Karpas-422 (cell line): ENCODE measurements around the gene MTMR12. TPM values are rescaled to one million over a fixed set of nuclear protein-coding genes. Genes with fewer than 3 reads are reported as not detected.
"Not testable (repeated sequence)": the region's sequence is repeated elsewhere in the genome, so short reads cannot be mapped to it uniquely, and the experiment has no call there.

Experiments
- DNase-seq: peaks from one replicate; pipeline ENCODE4 v3.0.0-alpha.2; 2015
- H2AFZ ChIP-seq: fragments of 200-600 bp; sonication (generic); 2 replicates; pipeline ENCODE4 v1.6.1; 2014; ENCODE audit warnings: antibody characterized with exemption, low read length, mixed read lengths
- H3K27ac ChIP-seq: fragments of 200-600 bp; sonication (generic); 2 replicates; pipeline ENCODE4 v1.5.1; 2014; ENCODE audit warnings: mild to moderate bottlenecking, low read length, moderate library complexity
- H3K27me3 ChIP-seq: fragments of 200-600 bp; sonication (generic); 2 replicates; pipeline ENCODE4 v1.6.1; 2014; ENCODE audit warnings: low read length, mixed read lengths
- H3K36me3 ChIP-seq: fragments of 200-600 bp; sonication (generic); 2 replicates; pipeline ENCODE4 v1.6.1; 2014; ENCODE audit warnings: low read length, mixed read lengths; ENCODE audit not compliant: insufficient read depth
- H3K4me1 ChIP-seq: fragments of 200-600 bp; sonication (generic); 2 replicates; pipeline ENCODE4 v1.6.1; 2014; ENCODE audit warnings: mild to moderate bottlenecking, low read length, mixed read lengths
- H3K4me2 ChIP-seq: fragments of 200-600 bp; sonication (generic); 2 replicates; pipeline ENCODE4 v1.6.1; 2014; ENCODE audit warnings: low read length, low read depth, mild to moderate bottlenecking; ENCODE audit not compliant: poor library complexity, severe bottlenecking
- H3K4me3 ChIP-seq: fragments of 200-600 bp; sonication (generic); 2 replicates; pipeline ENCODE4 v1.5.1; 2014; ENCODE audit warnings: mild to moderate bottlenecking, antibody characterized with exemption, low read length, mixed read lengths
- H3K79me2 ChIP-seq: fragments of 200-600 bp; sonication (generic); 2 replicates; pipeline ENCODE4 v1.6.1; 2014; ENCODE audit warnings: mild to moderate bottlenecking, low read length, mixed read lengths
- H3K9ac ChIP-seq: fragments of 200-600 bp; sonication (generic); 2 replicates; pipeline ENCODE4 v1.6.0; 2014; ENCODE audit warnings: low read length
- H3K9me2 ChIP-seq: fragments of 200-600 bp; sonication (generic), shearing (Covaris generic); replicated peaks from 2 replicates; pipeline ENCODE4 v1.6.0; 2014; ENCODE audit warnings: mild to moderate bottlenecking, low read length, moderate library complexity; ENCODE audit not compliant: insufficient read depth
- H3K9me3 ChIP-seq: fragments of 300-700, 200-600 bp; sonication (generic); 2 replicates; pipeline ENCODE4 v1.6.1; 2014; ENCODE audit warnings: low read length, mixed read lengths
- H4K20me1 ChIP-seq: fragments of 200-600 bp; sonication (generic); 2 replicates; pipeline ENCODE4 v1.6.1; 2014; ENCODE audit warnings: mild to moderate bottlenecking, antibody characterized with exemption, low read length, low read depth; ENCODE audit not compliant: insufficient read depth
- total RNA-seq: library from RNA; depleted of rRNA; stranded (reverse); fragments of >200 nt; shearing (Covaris generic); gene quantifications from 2 replicates; pipeline ENCODE4 v1.2.3, GENCODE V29; 2014; ENCODE audit warnings: low replicate concordance

The MTMR12 gene
- total RNA-seq, 1 experiment from 2014 or later, result 126 TPM

- Histone ChIP-seq H3K9ac (no peak overlapping the region), H3K79me2 (no peaks in the 10 kb centered on the region), H3K4me2 (no peak overlapping the region), H3K9me3 (no peaks in the 10 kb centered on the region), H4K20me1 (no peaks in the 10 kb centered on the region), H3K4me1 (peaks cover 10% of the 10 kb centered on the region), H2AFZ (no peak overlapping the region), H3K36me3 (no peaks in the 10 kb centered on the region), H3K27me3 (no peaks in the 10 kb centered on the region), H3K27ac (peak overlapping the region; percentile 7; the same call in 1 of the 2 replicates), H3K9me2 (no peaks in the 10 kb centered on the region), H3K4me3 (no peak overlapping the region)
- peak; percentile 70 for DNase-seq
Measured at GRCh38 chr5:32217886-32218396, 94.8 kb downstream of the MTMR12 start.

GRCh38 chr5:32214344-32214743, 98.4 kb downstream of the MTMR12 start:
- H3K27me3 ChIP-seq, H3K4me3 ChIP-seq, H3K9me2 ChIP-seq, H3K9me3 ChIP-seq, H3K4me2 ChIP-seq, H3K27ac ChIP-seq, H3K79me2 ChIP-seq, H3K9ac ChIP-seq, H2AFZ ChIP-seq, H4K20me1 ChIP-seq, H3K36me3 ChIP-seq: not testable (repeated sequence)
- peaks cover 21% of the 10 kb centered on the region for H3K4me1 ChIP-seq
- DNase-seq, result peak; percentile 20

GRCh38 chr5:32210151-32210550, 102.6 kb downstream of the MTMR12 start:
- Histone ChIP-seq H2AFZ (no peak overlapping the region), H3K4me1 (peaks cover 32% of the 10 kb centered on the region), H3K36me3 (no peaks in the 10 kb centered on the region), H3K9ac (no peak overlapping the region), H3K27me3 (no peaks in the 10 kb centered on the region), H3K27ac (no peak overlapping the region), H3K4me2 (no peak overlapping the region), H3K4me3 (no peak overlapping the region), H4K20me1 (no peaks in the 10 kb centered on the region), H3K79me2 (no peaks in the 10 kb centered on the region), H3K9me3 (no peaks in the 10 kb centered on the region), H3K9me2 (no peaks in the 10 kb centered on the region)
- DNase-seq, result peak; percentile 34

DNA sequence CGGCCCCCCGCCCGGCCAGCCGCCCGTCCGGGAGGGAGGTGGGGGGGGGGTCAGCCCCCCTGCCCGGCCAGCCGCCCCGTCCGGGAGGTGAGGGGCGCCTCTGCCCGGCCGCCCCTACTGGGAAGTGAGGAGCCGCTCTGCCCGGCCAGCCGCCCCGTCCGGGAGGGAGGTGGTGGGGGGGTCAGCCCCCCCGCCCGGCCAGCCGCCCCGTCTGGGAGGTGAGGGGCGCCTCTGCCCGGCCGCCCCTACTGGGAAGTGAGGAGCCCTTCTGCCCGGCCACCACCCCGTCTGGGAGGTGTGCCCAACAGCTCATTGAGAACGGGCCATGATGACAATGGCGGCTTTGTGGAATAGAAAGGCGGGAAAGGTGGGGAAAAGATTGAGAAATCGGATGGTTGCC, 103.9 kb downstream of the MTMR12 start:
- H3K4me1 ChIP-seq, result peaks cover 32% of the 10 kb centered on the region
- H3K27me3 ChIP-seq, H3K9ac ChIP-seq, H3K79me2 ChIP-seq, H3K4me3 ChIP-seq, H2AFZ ChIP-seq, H3K9me3 ChIP-seq, DNase-seq, H3K27ac ChIP-seq, H4K20me1 ChIP-seq, H3K9me2 ChIP-seq, H3K4me2 ChIP-seq, H3K36me3 ChIP-seq: not testable (repeated sequence)

DNA sequence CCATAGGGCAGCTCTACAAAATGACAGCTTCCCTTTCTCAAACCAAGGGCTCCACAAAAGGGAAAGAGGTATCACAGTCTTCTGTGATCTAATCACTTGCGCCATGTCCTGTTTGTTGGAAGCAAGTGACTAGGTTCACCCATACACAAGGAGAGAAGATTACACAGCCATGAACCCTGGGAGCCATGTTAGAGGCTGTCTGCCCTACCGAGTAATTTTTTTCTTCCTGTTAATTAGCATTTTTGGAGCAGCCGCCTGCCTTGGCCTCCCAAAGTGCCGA, 105.4 kb downstream of the MTMR12 start:
- Histone ChIP-seq H3K9me3 (no peaks in the 10 kb centered on the region), H3K27ac (peak overlapping the region; percentile 83), H3K27me3 (no peaks in the 10 kb centered on the region), H3K4me1 (peaks cover 32% of the 10 kb centered on the region), H3K36me3 (no peaks in the 10 kb centered on the region), H3K4me2 (peak overlapping the region; percentile 58), H4K20me1 (no peaks in the 10 kb centered on the region), H3K9ac (peak overlapping the region; percentile 55), H3K4me3 (peak overlapping the region; percentile 17; the same call in 1 of the 2 replicates), H3K79me2 (no peaks in the 10 kb centered on the region), H2AFZ (peak overlapping the region; percentile 90), H3K9me2 (no peaks in the 10 kb centered on the region)
- DNase-seq, result no peak

- Histone ChIP-seq H4K20me1 (no peaks in the 10 kb centered on the region), H3K4me2 (peak overlapping the region; percentile 58), H3K79me2 (no peaks in the 10 kb centered on the region), H3K36me3 (no peaks in the 10 kb centered on the region), H3K9me2 (no peaks in the 10 kb centered on the region), H3K27ac (peak overlapping the region; percentile 83), H3K27me3 (no peaks in the 10 kb centered on the region), H2AFZ (peak overlapping the region; percentile 90), H3K4me1 (peaks cover 32% of the 10 kb centered on the region), H3K9me3 (no peaks in the 10 kb centered on the region), H3K4me3 (peak overlapping the region; percentile 17; the same call in 1 of the 2 replicates), H3K9ac (peak overlapping the region; percentile 55)
- peak; percentile 80 for DNase-seq
Measured at GRCh38 chr5:32206509-32207354, 106.0 kb downstream of the MTMR12 start.

DNA sequence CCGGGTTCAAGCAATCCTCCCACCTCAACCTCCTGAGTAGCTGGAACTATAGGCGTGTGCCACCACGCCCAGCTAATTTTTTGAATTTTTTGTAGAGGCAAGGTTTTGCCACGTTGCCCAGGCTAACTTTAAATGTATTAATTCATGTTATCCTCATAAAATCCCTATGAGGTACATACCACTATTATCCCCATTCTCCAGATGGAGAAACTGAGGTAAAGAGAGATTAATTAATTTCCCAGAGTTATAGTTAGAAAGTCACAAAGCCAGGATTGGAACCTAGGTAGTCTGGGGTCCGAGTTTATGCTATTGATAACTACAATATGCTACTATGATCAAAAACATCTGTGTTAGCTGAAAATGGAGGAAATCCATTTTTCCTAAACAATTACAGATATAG, 106.7 kb downstream of the MTMR12 start:
- H3K36me3 ChIP-seq, result no peaks in the 10 kb centered on the region
- H3K79me2 ChIP-seq, result no peaks in the 10 kb centered on the region
- H3K4me1 ChIP-seq, result peaks cover 27% of the 10 kb centered on the region
- peak overlapping the region; percentile 83; the same call in 1 of the 2 replicates for H3K27ac ChIP-seq
- peak overlapping the region; percentile 58 for H3K4me2 ChIP-seq
- H3K9ac ChIP-seq, result peak overlapping the region; percentile 31; the same call in 1 of the 2 replicates
- peak overlapping the region; percentile 17; the same call in 1 of the 2 replicates for H3K4me3 ChIP-seq
- no peaks in the 10 kb centered on the region for H3K9me2 ChIP-seq
- no peaks in the 10 kb centered on the region for H3K27me3 ChIP-seq
- no peaks in the 10 kb centered on the region for H3K9me3 ChIP-seq
- no peaks in the 10 kb centered on the region for H4K20me1 ChIP-seq
- H2AFZ ChIP-seq, result 0 out of 2 replicates have a peak overlapping the region, but pooled peaks have one; percentile 90
- peak; percentile 37 for DNase-seq

GRCh38 chr5:32202394-32202793, 110.3 kb downstream of the MTMR12 start:
- no peak overlapping the region for H3K9ac ChIP-seq
- no peak for DNase-seq
- no peaks in the 10 kb centered on the region for H3K79me2 ChIP-seq
- H3K36me3 ChIP-seq, result no peaks in the 10 kb centered on the region
- no peak overlapping the region for H3K4me2 ChIP-seq
- peaks cover 20% of the 10 kb centered on the region for H3K4me1 ChIP-seq
- H3K9me2 ChIP-seq, result no peaks in the 10 kb centered on the region
- no peak overlapping the region for H3K4me3 ChIP-seq
- no peak overlapping the region for H3K27ac ChIP-seq
- no peaks in the 10 kb centered on the region for H3K9me3 ChIP-seq
- H2AFZ ChIP-seq, result no peak overlapping the region
- H3K27me3 ChIP-seq, result no peaks in the 10 kb centered on the region
- no peaks in the 10 kb centered on the region for H4K20me1 ChIP-seq
